ENCODE data around the gene RRP8.

The RRP8 gene

GRCh38 chr11:6565325-6565724, 38.1 kb downstream of the RRP8 start:
- H3K9ac ChIP-seq (ENCODE audit: low read length), result no peak overlapping the region
- no peaks in the 10 kb centered on the region for H3K36me3 ChIP-seq (replicated peaks; ENCODE audit: low read depth, low read length)

GRCh38 chr11:6563667-6564066, 39.7 kb downstream of the RRP8 start:
- Histone ChIP-seq H3K27me3 (ENCODE audit: low read depth, low read length) (no peaks in the 10 kb centered on the region), H3K36me3 (replicated peaks; ENCODE audit: low read depth, low read length) (no peaks in the 10 kb centered on the region), H3K9ac (ENCODE audit: low read length) (no peak overlapping the region), H3K79me2 (ENCODE audit: low read length) (no peaks in the 10 kb centered on the region), H4K20me1 (ENCODE audit: insufficient read depth, low read length) (no peaks in the 10 kb centered on the region), H3K27ac (ENCODE audit: low read length) (no peak overlapping the region), H3K4me2 (ENCODE audit: low read length) (no peak overlapping the region), H3K9me3 (ENCODE audit: insufficient read depth, low read length) (no peaks in the 10 kb centered on the region), H3K4me1 (ENCODE audit: low read length) (no peaks in the 10 kb centered on the region), H2AFZ (ENCODE audit: low read depth, low read length) (no peak overlapping the region), H3K4me3 (ENCODE audit: low read length) (no peak overlapping the region)
- TF ChIP-seq EZH2phosphoT487 (IDR thresholded peaks at IDR 0.05; ENCODE audit: low read depth), result no peak
- TF ChIP-seq CTCF (IDR thresholded peaks at IDR 0.05; ENCODE audit: low read depth, low read length), result no peak

More at GRCh38 chr11:6565325-6565724, 38.1 kb downstream of the RRP8 start:
- Histone ChIP-seq H3K4me2 (ENCODE audit: low read length) (no peak overlapping the region), H4K20me1 (ENCODE audit: insufficient read depth, low read length) (no peaks in the 10 kb centered on the region), H3K4me3 (ENCODE audit: low read length) (no peak overlapping the region), H3K9me3 (ENCODE audit: insufficient read depth, low read length) (no peaks in the 10 kb centered on the region), H3K4me1 (ENCODE audit: low read length) (no peaks in the 10 kb centered on the region), H2AFZ (ENCODE audit: low read depth, low read length) (no peak overlapping the region), H3K27me3 (ENCODE audit: low read depth, low read length) (no peaks in the 10 kb centered on the region), H3K79me2 (ENCODE audit: low read length) (no peaks in the 10 kb centered on the region), H3K27ac (ENCODE audit: low read length) (no peak overlapping the region)
- no peak for TF ChIP-seq CTCF (IDR thresholded peaks at IDR 0.05; ENCODE audit: low read depth, low read length)
- TF ChIP-seq EZH2phosphoT487 (IDR thresholded peaks at IDR 0.05; ENCODE audit: low read depth), result no peak

GRCh38 chr11:6563121-6563619, 40.2 kb downstream of the RRP8 start:
- no peak overlapping the region for H3K9ac ChIP-seq (ENCODE audit: low read length)
- no peak overlapping the region for H3K27ac ChIP-seq (ENCODE audit: low read length)
- H3K79me2 ChIP-seq (ENCODE audit: low read length), result no peaks in the 10 kb centered on the region
- no peaks in the 10 kb centered on the region for H3K4me1 ChIP-seq (ENCODE audit: low read length)
- no peaks in the 10 kb centered on the region for H4K20me1 ChIP-seq (ENCODE audit: insufficient read depth, low read length)
- no peaks in the 10 kb centered on the region for H3K9me3 ChIP-seq (ENCODE audit: insufficient read depth, low read length)
- H3K36me3 ChIP-seq (replicated peaks; ENCODE audit: low read depth, low read length), result no peaks in the 10 kb centered on the region
- H3K4me3 ChIP-seq (ENCODE audit: low read length), result no peak overlapping the region
- H3K27me3 ChIP-seq (ENCODE audit: low read depth, low read length), result no peaks in the 10 kb centered on the region
- TF ChIP-seq CTCF (IDR thresholded peaks at IDR 0.05; ENCODE audit: low read depth, low read length), result no peak
- no peak for TF ChIP-seq EZH2phosphoT487 (IDR thresholded peaks at IDR 0.05; ENCODE audit: low read depth)
- no peak overlapping the region for H3K4me2 ChIP-seq (ENCODE audit: low read length)
- H2AFZ ChIP-seq (ENCODE audit: low read depth, low read length), result no peak overlapping the region

GRCh38 chr11:6561288-6561687, 42.1 kb downstream of the RRP8 start:
- H3K79me2 ChIP-seq (ENCODE audit: low read length), result no peaks in the 10 kb centered on the region
- no peaks in the 10 kb centered on the region for H3K27me3 ChIP-seq (ENCODE audit: low read depth, low read length)
- H3K4me1 ChIP-seq (ENCODE audit: low read length), result no peaks in the 10 kb centered on the region
- no peaks in the 10 kb centered on the region for H4K20me1 ChIP-seq (ENCODE audit: insufficient read depth, low read length)
- H3K9me3 ChIP-seq (ENCODE audit: insufficient read depth, low read length), result no peaks in the 10 kb centered on the region
- H3K4me2 ChIP-seq (ENCODE audit: low read length), result no peak overlapping the region
- H3K27ac ChIP-seq (ENCODE audit: low read length), result no peak overlapping the region
- no peak overlapping the region for H2AFZ ChIP-seq (ENCODE audit: low read depth, low read length)
- no peak overlapping the region for H3K9ac ChIP-seq (ENCODE audit: low read length)
- no peaks in the 10 kb centered on the region for H3K36me3 ChIP-seq (replicated peaks; ENCODE audit: low read depth, low read length)
- TF ChIP-seq CTCF (IDR thresholded peaks at IDR 0.05; ENCODE audit: low read depth, low read length), result no peak
- no peak for TF ChIP-seq EZH2phosphoT487 (IDR thresholded peaks at IDR 0.05; ENCODE audit: low read depth)
- no peak overlapping the region for H3K4me3 ChIP-seq (ENCODE audit: low read length)
